Mesodermal cell (in vitro differentiated cells): ENCODE results near the gene PPIAL4G.
"Not testable (repeated sequence)": the region's sequence is repeated elsewhere in the genome, so short reads cannot be mapped to it uniquely, and the experiment has no call there.

Experiments used
- H3K27ac ChIP-seq: 2 replicates; pipeline ENCODE4 v1.7.0; 2013; ENCODE audit warnings: mild to moderate bottlenecking, low read depth, low read length, moderate library complexity; ENCODE audit not compliant: severe bottlenecking
- H3K36me3 ChIP-seq: 2 replicates; pipeline ENCODE4 v1.7.1; 2013; ENCODE audit warnings: mild to moderate bottlenecking, low read length, moderate library complexity; ENCODE audit not compliant: control insufficient read depth, insufficient read depth
- H3K4me1 ChIP-seq: one replicate; pipeline ENCODE4 v1.7.1; 2013; ENCODE audit warnings: mild to moderate bottlenecking, low read length; ENCODE audit not compliant: insufficient read depth, control insufficient read depth, poor library complexity, severe bottlenecking
- H3K4me3 ChIP-seq: 2 replicates; pipeline ENCODE4 v1.7.0; 2013; ENCODE audit warnings: low read length, control low read depth, mild to moderate bottlenecking; ENCODE audit not compliant: insufficient read depth, poor library complexity, severe bottlenecking; ENCODE audit errors: extremely low read depth
- H3K9me3 ChIP-seq: 2 replicates; pipeline ENCODE4 v1.7.1; 2013; ENCODE audit warnings: mild to moderate bottlenecking, low read length, moderate library complexity; ENCODE audit not compliant: control insufficient read depth
- WGBS, 2 experiments: methylation state at CpG; one replicate each; pipeline ENCODE4 v1.1.5; 2013; ENCODE audit warnings: missing lambda C conversion rate in 2 of 2; ENCODE audit not compliant: insufficient coverage in 2 of 2; 5-methylcytosine and 5-hydroxymethylcytosine counted together

The PPIAL4G gene

GRCh38 chr1:148493933-148494332 is 10.8 kb upstream of the PPIAL4G start:
- not testable (repeated sequence) for H3K27ac ChIP-seq, H3K4me3 ChIP-seq, H3K4me1 ChIP-seq, H3K36me3 ChIP-seq, H3K9me3 ChIP-seq

DNA sequence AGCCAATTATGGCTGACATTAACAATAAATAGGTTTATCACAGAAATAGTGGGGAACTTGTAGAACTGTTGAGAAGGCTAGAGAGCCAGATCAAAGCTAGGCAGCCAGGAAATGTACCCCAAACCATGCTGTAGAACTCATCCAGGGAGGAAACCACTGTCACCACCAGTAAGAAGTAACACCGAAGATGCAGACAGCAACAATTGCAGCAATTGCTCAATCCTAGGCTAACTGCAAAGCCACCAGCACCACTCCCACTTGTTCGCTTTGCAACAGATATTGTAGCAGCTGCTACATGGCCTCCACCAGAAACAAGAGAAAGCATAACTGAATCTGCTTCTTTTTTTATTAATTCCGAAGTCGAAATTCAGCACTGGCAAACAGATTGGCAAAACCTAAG is 2.0 kb downstream of the PPIAL4G start:
- H3K4me3 ChIP-seq, H3K36me3 ChIP-seq, H3K9me3 ChIP-seq, H3K4me1 ChIP-seq, H3K27ac ChIP-seq: not testable (repeated sequence)
- no CpG with 5 or more reads among the region's 4 CpGs for WGBS, 2 experiments

DNA sequence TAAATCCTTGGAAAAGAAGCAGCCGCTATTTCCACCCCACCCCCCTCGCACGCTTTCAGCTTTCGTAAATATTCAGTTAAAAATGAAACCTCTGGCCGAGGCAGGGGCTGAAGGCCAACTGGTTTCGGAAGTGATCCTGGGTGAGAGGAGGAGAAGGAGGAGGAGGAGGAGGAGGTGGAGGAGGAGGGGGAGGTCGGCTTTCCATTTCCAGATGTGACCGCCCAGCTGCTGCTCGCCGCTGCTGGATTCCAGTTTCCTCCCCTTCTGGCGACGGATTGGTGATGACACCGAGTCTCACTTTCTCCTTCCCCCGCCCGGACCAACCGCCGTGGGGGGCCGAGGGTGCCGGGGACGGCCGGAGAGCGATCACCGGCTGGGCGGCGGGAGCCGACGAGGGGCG is 23.4 kb downstream of the PPIAL4G start:
- H3K4me1 ChIP-seq, H3K27ac ChIP-seq, H3K9me3 ChIP-seq, H3K36me3 ChIP-seq: not testable (repeated sequence)
- H3K4me3 ChIP-seq = peak overlapping the region; percentile 50
- no CpG with 5 or more reads among the region's 28 CpGs for WGBS, 2 experiments

DNA sequence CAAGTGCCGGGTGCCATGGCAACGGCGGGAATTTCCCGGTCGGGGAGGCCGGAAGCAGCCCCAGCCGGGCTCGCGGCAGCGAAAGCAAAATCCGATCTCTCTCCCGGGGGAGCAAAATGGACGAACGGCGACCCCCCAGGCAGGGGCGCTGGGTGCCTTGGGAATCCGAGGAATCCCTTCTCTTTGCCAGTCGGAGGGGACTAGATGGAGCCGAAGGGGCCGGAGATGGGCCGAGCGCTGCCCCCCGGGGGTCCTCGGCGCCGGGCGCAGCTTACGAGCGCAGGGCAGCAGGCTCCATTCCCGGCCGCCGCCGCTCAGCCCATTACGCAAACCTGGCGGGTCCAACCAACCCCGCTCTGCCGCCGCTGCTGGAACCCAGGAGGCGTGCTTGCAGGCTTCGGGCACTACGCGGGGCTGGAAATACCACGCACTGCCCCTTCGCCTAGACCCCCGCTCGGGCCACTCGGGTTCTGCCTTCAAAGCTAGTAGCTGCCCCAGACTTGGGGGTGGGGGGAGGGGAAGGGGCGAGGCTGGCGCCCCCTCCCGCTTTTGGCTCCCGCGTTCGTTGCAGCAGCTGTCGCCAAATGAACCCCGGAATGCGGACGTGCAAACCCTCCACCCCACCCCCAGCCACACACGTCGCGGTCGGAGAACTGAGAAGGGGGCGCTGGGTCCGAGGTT is 24.1 kb downstream of the PPIAL4G start:
- no CpG with 5 or more reads among the region's 63 CpGs for WGBS, 2 experiments
- H3K36me3 ChIP-seq, H3K4me1 ChIP-seq, H3K9me3 ChIP-seq: not testable (repeated sequence)
- Histone ChIP-seq H3K4me3 (peak overlapping the region; percentile 50), H3K27ac (peak overlapping the region; percentile 57)

DNA sequence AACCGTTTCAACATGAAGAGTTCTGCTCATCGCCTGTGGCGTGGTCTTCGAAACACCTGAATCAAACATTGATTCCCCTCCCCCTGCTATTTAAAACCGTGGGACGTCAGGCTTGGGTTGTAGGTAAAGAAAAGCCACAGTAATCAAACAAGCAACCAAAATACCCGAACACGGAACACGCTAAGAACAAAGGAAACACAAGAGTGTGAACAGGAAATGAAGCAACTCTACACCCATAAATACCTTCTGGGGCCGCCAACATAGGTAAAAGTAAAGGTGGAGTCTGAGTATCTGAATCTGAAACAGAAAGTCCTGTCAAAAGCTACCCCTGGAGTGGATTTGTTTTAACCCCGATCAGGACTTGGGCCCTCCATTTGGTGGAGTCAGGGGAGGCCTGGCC is 24.7 kb downstream of the PPIAL4G start:
- peak overlapping the region; percentile 31 for H3K4me3 ChIP-seq
- WGBS, 2 experiments = no CpG with 5 or more reads among the region's 11 CpGs
- H3K4me1 ChIP-seq, H3K27ac ChIP-seq, H3K9me3 ChIP-seq, H3K36me3 ChIP-seq: not testable (repeated sequence)

GRCh38 chr1:148452845-148453244 is 30.3 kb downstream of the PPIAL4G start:
- H3K4me1 ChIP-seq, H3K9me3 ChIP-seq, H3K27ac ChIP-seq, H3K36me3 ChIP-seq, H3K4me3 ChIP-seq: not testable (repeated sequence)
- no CpG with 5 or more reads among the region's 2 CpGs for WGBS, 2 experiments

GRCh38 chr1:148439654-148440325 is 43.3 kb downstream of the PPIAL4G start:
- H3K9me3 ChIP-seq, H3K4me3 ChIP-seq, H3K4me1 ChIP-seq, H3K36me3 ChIP-seq, H3K27ac ChIP-seq: not testable (repeated sequence)
- WGBS, 2 experiments = 95 to 98% methylated on average over 4 to 5 of the region's 5 CpGs

DNA sequence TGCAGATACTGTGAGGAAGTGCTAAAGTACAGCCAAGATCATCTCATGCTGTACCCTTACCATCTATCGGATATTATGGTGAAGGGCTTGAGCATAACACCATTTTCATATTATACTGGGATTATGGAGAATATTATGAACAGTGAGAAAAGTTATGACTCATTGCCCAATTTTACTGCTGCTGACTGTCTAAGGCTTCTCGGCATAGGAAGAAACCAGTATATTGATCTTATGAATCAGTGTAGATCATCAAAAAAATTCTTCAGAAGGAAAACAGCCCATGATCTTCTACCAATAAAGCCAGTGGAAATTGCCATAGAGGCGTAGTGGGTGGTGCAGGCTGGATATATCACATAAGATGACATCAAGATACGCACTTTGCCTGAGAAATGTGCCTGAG is 47.7 kb downstream of the PPIAL4G start:
- WGBS, 2 experiments = 89 to 92% methylated on average over 2 to 3 of the region's 4 CpGs
- no peaks in the 10 kb centered on the region for H3K4me1 ChIP-seq
- no peak overlapping the region for H3K27ac ChIP-seq
- peaks cover 4% of the 10 kb centered on the region for H3K36me3 ChIP-seq
- no peak overlapping the region for H3K4me3 ChIP-seq
- H3K9me3 ChIP-seq = no peaks in the 10 kb centered on the region

- peaks cover 4% of the 10 kb centered on the region for H3K36me3 ChIP-seq
- WGBS, 2 experiments = 91 to 99% methylated on average over 19 to 28 of the region's 28 CpGs
- H3K4me1 ChIP-seq = no peaks in the 10 kb centered on the region
- no peaks in the 10 kb centered on the region for H3K9me3 ChIP-seq
- H3K4me3 ChIP-seq = no peak overlapping the region
- H3K27ac ChIP-seq = no peak overlapping the region
Measured at GRCh38 chr1:148434832-148435231, 48.3 kb downstream of the PPIAL4G start.

GRCh38 chr1:148432916-148433317 is 50.2 kb downstream of the PPIAL4G start:
- not testable (repeated sequence) for H3K36me3 ChIP-seq, H3K9me3 ChIP-seq, H3K4me1 ChIP-seq, H3K27ac ChIP-seq, H3K4me3 ChIP-seq
- 100% methylated on average over 1 of the region's 1 CpG; no CpG with 5 or more reads in 1 of the 2 experiments for WGBS, 2 experiments
